IPS-NIHi11 (cell line): ENCODE data around the gene RHOG.
A peak's percentile ranks its signal among the peaks of the same experiment; 100 is the strongest.
"Not testable (repeated sequence)": the region's sequence is repeated elsewhere in the genome, so short reads cannot be mapped to it uniquely, and the experiment has no call there.

Source experiments
- DNase-seq: peaks from one replicate; pipeline ENCODE4 v3.0.0; 2012; ENCODE audit warnings: mixed read lengths, low spot score

Gene RHOG

GRCh38 chr11:3808861-3809623 is 31.7 kb downstream of the RHOG start:
- peak; percentile 65 for DNase-seq

GRCh38 chr11:3807909-3808860 is 32.6 kb downstream of the RHOG start, which contains the start of gene PGAP2:
Gene PGAP2, plus strand, starts transcription at chr11:3808560. Its CDS starts 2,700 bp downstream, at chr11:3811260.
- DNase-seq = peak; percentile 94

DNA sequence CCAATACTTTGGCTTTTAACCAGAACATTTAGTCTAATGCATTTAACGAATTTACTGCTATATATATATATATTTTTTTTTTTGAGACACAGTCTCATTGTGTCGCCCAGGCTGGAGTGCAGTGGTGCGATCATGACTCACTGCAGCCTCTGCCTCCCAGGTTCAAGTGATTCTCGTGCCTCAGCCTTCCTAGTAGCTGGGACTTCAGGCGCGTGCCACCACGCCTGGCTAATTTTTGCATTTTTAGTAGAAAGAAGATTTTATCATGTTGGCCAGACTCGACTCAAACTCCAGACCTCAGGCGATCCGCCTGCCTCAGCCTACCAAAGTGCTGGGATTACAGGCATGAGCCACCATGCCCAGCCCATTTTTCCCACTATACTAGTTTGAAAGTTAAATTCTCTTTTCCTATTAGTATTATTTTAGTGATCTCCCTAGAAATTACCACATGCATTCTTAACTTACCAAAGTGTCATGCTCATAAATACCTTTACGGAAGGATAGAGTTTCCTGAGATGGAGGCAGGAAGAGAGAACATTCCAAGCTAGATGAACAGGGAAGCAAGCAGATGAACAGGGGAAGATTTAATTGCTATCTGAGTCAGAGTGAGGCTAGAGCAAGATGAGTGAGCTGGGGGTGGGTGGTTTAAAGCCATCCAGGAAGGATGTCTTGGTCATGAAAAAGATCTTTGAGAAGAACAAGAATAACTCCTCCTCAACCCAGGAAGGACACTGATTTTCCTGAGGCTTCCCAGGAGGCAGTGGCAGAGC is 36.8 kb downstream of the RHOG start:
- no peak for DNase-seq

DNA sequence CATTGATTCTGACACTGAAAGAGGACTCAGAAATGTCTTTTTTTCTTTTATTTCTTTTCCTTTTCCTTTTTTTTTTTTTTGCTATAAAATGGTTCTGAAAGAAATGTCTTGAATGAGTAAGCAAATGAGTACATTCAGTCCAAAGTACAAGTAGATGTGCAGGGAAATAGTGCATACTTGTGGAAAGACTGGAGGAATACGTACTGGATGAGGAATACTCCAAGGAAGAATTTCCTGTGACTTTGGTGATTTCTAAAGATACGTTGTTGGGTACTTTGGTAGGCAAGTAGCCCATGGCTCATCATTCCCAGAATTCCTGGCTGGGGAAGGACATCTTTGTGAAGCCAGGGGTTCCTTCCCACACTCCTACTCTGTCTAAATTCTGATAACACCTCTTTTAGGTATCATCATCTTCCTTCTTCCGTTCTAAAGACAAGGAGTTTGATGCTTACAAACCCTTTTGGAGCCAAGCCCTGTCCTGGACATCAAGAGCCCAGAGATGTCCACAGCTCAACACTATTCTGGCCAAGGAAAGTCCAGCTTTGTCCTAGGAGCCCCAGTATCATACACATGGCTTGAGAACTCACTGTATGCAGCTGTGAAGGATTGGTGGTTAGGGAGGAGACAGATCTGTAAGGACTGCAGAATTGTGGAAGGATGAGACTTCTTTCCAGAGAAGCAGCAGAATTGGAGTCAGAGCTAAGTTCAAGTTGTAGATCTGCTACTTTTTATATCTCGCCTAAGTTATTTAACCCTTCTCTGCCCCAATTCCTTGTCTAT is 38.6 kb downstream of the RHOG start:
- DNase-seq = no peak

GRCh38 chr11:3799873-3800272 is 40.9 kb downstream of the RHOG start:
- DNase-seq = no peak

DNA sequence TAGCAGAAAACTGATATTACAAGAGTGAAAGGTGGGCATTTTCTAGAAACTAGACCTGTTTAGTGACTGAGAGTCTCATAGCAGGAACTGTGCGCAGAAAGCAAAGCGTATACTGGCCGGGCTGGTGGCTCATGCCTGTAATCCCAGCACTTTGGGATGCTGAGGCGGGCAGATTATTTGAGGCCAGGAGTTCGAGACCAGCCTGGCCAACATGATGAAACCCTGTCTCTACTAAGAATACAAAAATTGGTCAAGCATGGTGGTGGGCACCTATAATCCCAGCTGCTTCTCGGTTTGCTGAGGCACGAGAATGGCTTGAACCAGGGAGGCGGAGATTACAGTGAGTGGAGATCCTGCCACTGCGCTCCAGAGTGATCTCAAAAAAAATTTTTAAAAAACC is 41.6 kb downstream of the RHOG start:
- no peak for DNase-seq

DNA sequence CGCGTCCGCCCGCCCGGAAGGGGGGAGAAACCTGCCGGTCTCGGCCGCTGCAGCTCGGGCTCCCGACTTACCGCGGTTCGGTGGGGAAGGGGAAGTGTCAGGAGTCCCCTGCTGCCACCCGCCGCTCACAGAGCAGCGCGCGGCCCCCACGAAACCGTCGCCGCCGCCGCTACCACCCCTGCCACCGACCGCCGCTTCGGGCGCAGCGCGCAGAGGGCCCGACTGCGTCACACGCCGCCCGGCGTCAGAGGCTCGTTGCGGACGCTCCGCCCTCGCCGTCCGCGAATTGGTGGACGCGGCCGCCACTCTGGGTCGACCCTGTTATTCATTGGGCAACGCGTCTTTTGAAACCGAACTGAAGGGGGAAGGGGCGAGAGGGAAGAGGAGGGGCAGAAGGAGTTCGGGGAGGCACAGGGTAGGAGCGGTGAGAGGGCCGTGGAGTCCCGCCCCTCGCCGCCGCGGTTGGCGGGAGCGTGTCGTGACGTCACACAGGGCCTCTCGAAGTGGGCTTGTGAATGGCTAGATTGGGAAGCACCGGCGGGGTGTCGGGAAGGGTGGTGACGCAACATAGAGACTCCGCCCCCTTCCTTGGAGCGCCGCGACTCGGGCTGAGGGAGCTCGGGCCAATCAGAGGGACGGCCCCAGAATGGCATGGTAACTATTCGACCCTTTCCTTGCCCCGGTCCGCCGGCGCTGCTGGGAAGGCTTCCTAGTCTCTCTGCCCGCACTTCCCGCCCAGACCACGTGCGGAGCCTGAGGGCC is 43.2 kb downstream of the RHOG start, which contains the start of gene NUP98:
Gene NUP98 (minus strand): TSS at position 226 of the 762 bp plus-strand sequence. CDS start 15,437 bp downstream, outside the sequence.
- DNase-seq = peak; percentile 96

GRCh38 chr11:3796801-3797328 is 43.9 kb downstream of the RHOG start:
- peak; percentile 73 for DNase-seq

DNA sequence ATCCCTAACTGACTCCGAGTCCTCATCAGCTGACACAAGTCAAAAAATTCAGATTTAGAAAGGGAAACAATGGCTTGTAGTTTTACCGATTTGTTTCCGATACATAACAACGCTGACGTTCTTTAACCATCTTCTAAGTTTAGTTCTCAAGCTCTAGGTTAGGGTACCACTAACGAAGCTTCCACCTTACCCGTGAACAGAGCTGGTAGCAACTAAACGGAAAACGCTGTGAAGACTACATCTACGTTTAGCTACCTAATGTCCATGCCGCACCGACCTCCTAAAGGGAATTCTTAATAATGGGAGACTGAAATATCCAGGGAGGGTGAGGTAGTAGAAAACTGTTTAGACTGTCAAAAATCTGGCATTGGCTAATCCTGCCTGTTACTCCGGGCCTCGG is 44.4 kb downstream of the RHOG start:
- no peak for DNase-seq

GRCh38 chr11:3796002-3796311 is 44.8 kb downstream of the RHOG start:
- no peak for DNase-seq

GRCh38 chr11:3795131-3796001 is 45.4 kb downstream of the RHOG start:
- DNase-seq = no peak

- not testable (repeated sequence) for DNase-seq
Observed at GRCh38 chr11:3794387-3794786, 46.4 kb downstream of the RHOG start.

GRCh38 chr11:3786781-3787428 is 53.9 kb downstream of the RHOG start:
- DNase-seq = no peak

GRCh38 chr11:3783611-3784010 is 57.1 kb downstream of the RHOG start:
- no peak for DNase-seq

- no peak for DNase-seq
Observed at GRCh38 chr11:3782963-3783362, 57.8 kb downstream of the RHOG start.

GRCh38 chr11:3781423-3781822 is 59.3 kb downstream of the RHOG start:
- no peak for DNase-seq
